GM23338 (cell line): ENCODE measurements around the gene LYPD5. TPM values are rescaled to one million over a fixed set of nuclear protein-coding genes. Genes with fewer than 3 reads are reported as not detected.

Experiments used
- ATAC-seq: fragments of 200-7000 bp; cut with Tn5 transposase; 3 replicates; pipeline ENCODE4 v1.9.1; 2020
- DNase-seq: peaks from one replicate; pipeline ENCODE4 v3.0.0-alpha.2; 2015; ENCODE audit warnings: low spot score
- H2AFZ ChIP-seq: fragments of 200-600 bp; sonication (generic); 2 replicates; pipeline ENCODE4 v1.8.0; 2016; ENCODE audit warnings: antibody characterized with exemption, mild to moderate bottlenecking, moderate library complexity
- H3F3A ChIP-seq: fragments of 200-600 bp; sonication (generic); replicated peaks from 2 replicates; pipeline ENCODE4 v1.8.0; 2017; ENCODE audit warnings: antibody characterized with exemption, mixed run types, low read depth
- H3K27ac ChIP-seq: fragments of 200-600 bp; sonication (generic); 2 replicates; pipeline ENCODE4 v1.6.1; 2016; ENCODE audit warnings: low read depth
- H3K27me3 ChIP-seq: fragments of 200-600 bp; sonication (generic); 2 replicates; pipeline ENCODE4 v1.8.0; 2016; ENCODE audit warnings: mild to moderate bottlenecking, mixed run types, moderate library complexity; ENCODE audit not compliant: insufficient read depth
- H3K36me3 ChIP-seq: fragments of 200-600 bp; sonication (generic); 2 replicates; pipeline ENCODE4 v1.8.0; 2016; ENCODE audit warnings: mild to moderate bottlenecking; ENCODE audit not compliant: insufficient read depth
- H3K4me1 ChIP-seq: fragments of 200-600 bp; sonication (generic); 2 replicates; pipeline ENCODE4 v1.8.0; 2016; ENCODE audit warnings: mild to moderate bottlenecking, moderate library complexity; ENCODE audit not compliant: insufficient read depth
- H3K4me2 ChIP-seq: fragments of 200-600 bp; sonication (generic); 2 replicates; pipeline ENCODE4 v1.7.1; 2017; ENCODE audit warnings: mixed run types
- H3K4me3 ChIP-seq: fragments of 200-600 bp; sonication (generic); 2 replicates; pipeline ENCODE4 v1.6.1; 2016; ENCODE audit warnings: mixed run types
- H3K79me2 ChIP-seq: fragments of 200-600 bp; sonication (generic); replicated peaks from 2 replicates; pipeline ENCODE4 v1.8.0; 2017; ENCODE audit warnings: mild to moderate bottlenecking; ENCODE audit not compliant: insufficient read depth
- H3K9me2 ChIP-seq: fragments of 200-600 bp; sonication (generic); 2 replicates; pipeline ENCODE4 v1.8.0; 2017; ENCODE audit not compliant: insufficient read depth
- H4K20me1 ChIP-seq: fragments of 200-600 bp; sonication (generic); replicated peaks from 2 replicates; pipeline ENCODE4 v1.8.0; 2017; ENCODE audit warnings: mild to moderate bottlenecking; ENCODE audit not compliant: insufficient read depth
- H3K27ac Mint-ChIP-seq: 2 replicates; pipeline ENCODE4 v1.8.0; 2020; ENCODE audit warnings: inconsistent platforms, mild to moderate bottlenecking, moderate library complexity, mixed read lengths
- H3K27me3 Mint-ChIP-seq: 3 replicates; pipeline ENCODE4 v1.8.0; 2022; ENCODE audit warnings: low read depth, mild to moderate bottlenecking, moderate library complexity, mixed read lengths, inconsistent platforms; ENCODE audit not compliant: insufficient read depth, poor library complexity
- H3K36me3 Mint-ChIP-seq: 3 replicates; pipeline ENCODE4 v1.8.0; 2021; ENCODE audit warnings: low read depth, mild to moderate bottlenecking, inconsistent platforms, moderate library complexity, mixed read lengths
- H3K4me1 Mint-ChIP-seq: 3 replicates; pipeline ENCODE4 v1.8.0; 2020; ENCODE audit warnings: mild to moderate bottlenecking, inconsistent platforms, mixed read lengths
- H3K4me3 Mint-ChIP-seq: 3 replicates; pipeline ENCODE4 v1.8.0; 2021; ENCODE audit warnings: moderate library complexity, mild to moderate bottlenecking, inconsistent platforms, mixed read lengths
- H3K9me3 Mint-ChIP-seq: 3 replicates; pipeline ENCODE4 v1.8.0; 2020; ENCODE audit warnings: moderate library complexity, mild to moderate bottlenecking, inconsistent platforms, mixed read lengths
- CREB1 ChIP-seq: fragments of 250-450 bp; sonication (Bioruptor Pico); IDR thresholded peaks from 2 replicates; pipeline ENCODE4 v1.5.0; 2020; ENCODE audit warnings: low read depth, mild to moderate bottlenecking, moderate library complexity
- ETS1 ChIP-seq: IDR thresholded peaks from 2 replicates; pipeline ENCODE4 v1.6.1; 2016; ENCODE audit warnings: antibody characterized with exemption
- JUNB ChIP-seq: IDR thresholded peaks from one replicate; pipeline ENCODE4 v1.6.1; 2016; ENCODE audit warnings: antibody characterized with exemption; ENCODE audit not compliant: unreplicated experiment
- NANOG ChIP-seq: IDR thresholded peaks from 2 replicates; pipeline ENCODE4 v1.6.1; 2016; ENCODE audit warnings: antibody characterized with exemption, borderline replicate concordance
- ZNF114 ChIP-seq: fragments of 250-450 bp; sonication (Bioruptor Pico); IDR thresholded peaks from 2 replicates; pipeline ENCODE4 v1.5.0; 2020; ENCODE audit warnings: mild to moderate bottlenecking, moderate library complexity
- ZNF462 ChIP-seq: fragments of 250-450 bp; sonication (Bioruptor Pico); IDR thresholded peaks from 2 replicates; pipeline ENCODE4 v1.5.0; 2020; ENCODE audit warnings: mild to moderate bottlenecking, moderate library complexity
- polyA plus RNA-seq: library from polyadenylated mRNA; unstranded; fragments of >200 nt; fragmentation: Nextera tagmentation; extraction: Ambion mirVana; gene quantifications from 2 replicates; pipeline ENCODE4 v1.2.1, GENCODE V29; 2016
- total RNA-seq: library from RNA; depleted of rRNA; stranded (reverse); fragments of >200 nt; shearing (Covaris generic); gene quantifications from 2 replicates; pipeline ENCODE4 v1.2.3, GENCODE V29; 2014
- TF ChIP-seq, protein P1 (sequence below), 2 experiments: fragments of 200-600 bp in 1 of 2; sonication (generic) in 1 of 2; conservative IDR thresholded peaks; 2 replicates each; pipeline versions ENCODE4 v1.5.1 to v1.6.1; 2016 to 2017; ENCODE audit warnings: antibody characterized with exemption in 2 of 2, low read depth in 2 of 2, mild to moderate bottlenecking in 2 of 2, moderate library complexity in 1 of 2

The LYPD5 gene
- total and polyA plus RNA-seq, 2 experiments from 2014 or later, result 1.1 to 1.5 TPM

DNA sequence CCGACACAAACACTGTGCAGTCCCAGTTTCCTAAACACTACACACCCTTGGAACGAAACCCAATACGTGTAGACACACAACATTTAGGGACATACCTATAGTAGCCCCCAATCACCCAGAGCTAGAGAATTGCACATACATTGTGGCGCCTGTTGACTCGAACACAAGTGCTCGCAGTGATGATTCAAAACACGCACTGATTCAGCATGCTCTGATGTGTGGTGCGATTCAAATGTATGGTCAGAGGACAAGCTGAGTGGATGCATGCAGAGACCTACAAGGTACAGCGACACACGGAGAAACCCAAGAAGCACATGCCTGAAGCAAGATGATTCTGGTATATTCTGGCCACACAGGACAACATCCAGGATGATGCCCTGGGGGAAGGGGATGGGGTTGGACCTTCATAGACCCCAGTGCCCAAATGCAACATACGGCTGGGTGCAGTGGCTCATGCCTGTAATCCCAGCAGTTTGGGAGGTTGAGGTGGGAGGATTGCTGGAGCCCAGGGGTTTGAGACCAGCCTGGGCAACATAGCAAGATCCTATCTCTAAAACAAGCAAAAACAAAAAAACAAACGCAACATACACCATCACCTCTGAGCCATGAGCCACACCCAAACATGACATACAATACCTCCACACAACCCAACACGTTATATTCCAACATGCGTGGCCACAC is 20.5 kb downstream of the LYPD5 start:
- no peak overlapping the region for H3K4me3 ChIP-seq
- Mint-ChIP-seq H3K27ac (no peak overlapping the region), H3K36me3 (no peaks in the 10 kb centered on the region), H3K9me3 (no peaks in the 10 kb centered on the region; the same call in 2 of the 3 replicates), H3K27me3 (peaks cover 16% of the 10 kb centered on the region), H3K4me1 (peaks cover 36% of the 10 kb centered on the region), H3K4me3 (no peak overlapping the region)
- no peaks in the 10 kb centered on the region for H3F3A ChIP-seq
- H3K27me3 ChIP-seq, result no peaks in the 10 kb centered on the region
- H3K9me2 ChIP-seq, result no peaks in the 10 kb centered on the region
- ATAC-seq (no peak), DNase-seq (no peak)
- H4K20me1 ChIP-seq, result no peaks in the 10 kb centered on the region
- H3K4me2 ChIP-seq, result no peak overlapping the region
- TF ChIP-seq ETS1, result no peak
- TF ChIP-seq JUNB, result no peak
- no peak for TF ChIP-seq ZNF114 (CRISPR knock-in tag)
- TF ChIP-seq CREB1 (CRISPR knock-in tag), result no peak
- no peak for TF ChIP-seq ZNF462
- no peak for TF ChIP-seq NANOG
- TF ChIP-seq, protein P1, sequence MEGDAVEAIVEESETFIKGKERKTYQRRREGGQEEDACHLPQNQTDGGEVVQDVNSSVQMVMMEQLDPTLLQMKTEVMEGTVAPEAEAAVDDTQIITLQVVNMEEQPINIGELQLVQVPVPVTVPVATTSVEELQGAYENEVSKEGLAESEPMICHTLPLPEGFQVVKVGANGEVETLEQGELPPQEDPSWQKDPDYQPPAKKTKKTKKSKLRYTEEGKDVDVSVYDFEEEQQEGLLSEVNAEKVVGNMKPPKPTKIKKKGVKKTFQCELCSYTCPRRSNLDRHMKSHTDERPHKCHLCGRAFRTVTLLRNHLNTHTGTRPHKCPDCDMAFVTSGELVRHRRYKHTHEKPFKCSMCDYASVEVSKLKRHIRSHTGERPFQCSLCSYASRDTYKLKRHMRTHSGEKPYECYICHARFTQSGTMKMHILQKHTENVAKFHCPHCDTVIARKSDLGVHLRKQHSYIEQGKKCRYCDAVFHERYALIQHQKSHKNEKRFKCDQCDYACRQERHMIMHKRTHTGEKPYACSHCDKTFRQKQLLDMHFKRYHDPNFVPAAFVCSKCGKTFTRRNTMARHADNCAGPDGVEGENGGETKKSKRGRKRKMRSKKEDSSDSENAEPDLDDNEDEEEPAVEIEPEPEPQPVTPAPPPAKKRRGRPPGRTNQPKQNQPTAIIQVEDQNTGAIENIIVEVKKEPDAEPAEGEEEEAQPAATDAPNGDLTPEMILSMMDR (conservative IDR thresholded peaks at IDR 0.05; ENCODE audit: low read depth in 2 of 2), result no peak
- H3K36me3 ChIP-seq, result no peaks in the 10 kb centered on the region
- H2AFZ ChIP-seq, result no peak overlapping the region
- H3K4me1 ChIP-seq, result peaks cover 20% of the 10 kb centered on the region
- no peaks in the 10 kb centered on the region for H3K79me2 ChIP-seq
- no peak overlapping the region for H3K27ac ChIP-seq
